NCI-H1105 treated with DMSO at 0.1 percent for 48 hours (cell line): ENCODE measurements around the gene SEC61A2.
"Not testable (repeated sequence)": the region's sequence is repeated elsewhere in the genome, so short reads cannot be mapped to it uniquely, and the experiment has no call there.

ENCODE experiments used
- DNase-seq: peaks from one replicate; lab custom pipeline; 2025; lab: John Stamatoyannopoulos, UW

Gene SEC61A2

GRCh38 chr10:12129222-12130111 is at the start of gene SEC61A2:
TSS of gene SEC61A2 (plus strand) at chr10:12129677. CDS start at chr10:12129788, 111 bp downstream.
- DNase-seq: peak; percentile 70

- DNase-seq: no peak
Measured at GRCh38 chr10:12081470-12081869, 48.0 kb upstream of the SEC61A2 start.

- DNase-seq: no peak
Measured at GRCh38 chr10:12081879-12082557, 47.5 kb upstream of the SEC61A2 start.

GRCh38 chr10:12088919-12089318 is 40.6 kb upstream of the SEC61A2 start:
- no peak for DNase-seq

- DNase-seq: no peak
Measured at GRCh38 chr10:12091421-12091820, 38.1 kb upstream of the SEC61A2 start.

GRCh38 chr10:12097361-12097760 is 32.1 kb upstream of the SEC61A2 start:
- DNase-seq: not testable (repeated sequence)

- peak; percentile 57 for DNase-seq
Measured at GRCh38 chr10:12097791-12098190, 31.7 kb upstream of the SEC61A2 start.

- DNase-seq: no peak
Measured at GRCh38 chr10:12098966-12099365, 30.5 kb upstream of the SEC61A2 start.

GRCh38 chr10:12103802-12104201 is 25.7 kb upstream of the SEC61A2 start:
- no peak for DNase-seq

GRCh38 chr10:12107781-12108180 is 21.7 kb upstream of the SEC61A2 start:
- DNase-seq: no peak

GRCh38 chr10:12109286-12109685 is 20.2 kb upstream of the SEC61A2 start:
- no peak for DNase-seq

- no peak for DNase-seq
Measured at GRCh38 chr10:12111528-12111927, 17.9 kb upstream of the SEC61A2 start.

- no peak for DNase-seq
Measured at GRCh38 chr10:12113627-12114026, 15.8 kb upstream of the SEC61A2 start.

GRCh38 chr10:12121673-12122072 is 7.8 kb upstream of the SEC61A2 start:
- DNase-seq: no peak

GRCh38 chr10:12130237-12130872 is 878 bp downstream of the SEC61A2 start:
- peak; percentile 34 for DNase-seq

- no peak for DNase-seq
Measured at GRCh38 chr10:12135631-12136030, 6.2 kb downstream of the SEC61A2 start.

GRCh38 chr10:12140038-12140437 is 10.6 kb downstream of the SEC61A2 start:
- no peak for DNase-seq

GRCh38 chr10:12144538-12144937 is 15.1 kb downstream of the SEC61A2 start:
- DNase-seq: no peak

- no peak for DNase-seq
Measured at GRCh38 chr10:12150163-12150562, 20.7 kb downstream of the SEC61A2 start.

GRCh38 chr10:12154516-12154915 is 25.0 kb downstream of the SEC61A2 start:
- DNase-seq: no peak

GRCh38 chr10:12156367-12157123 is 27.1 kb downstream of the SEC61A2 start:
- DNase-seq: no peak

- no peak for DNase-seq
Measured at GRCh38 chr10:12158111-12158510, 28.6 kb downstream of the SEC61A2 start.
